IPS-NIHi7 (cell line): Measurements from ENCODE around the gene CCDC92.
A peak's percentile ranks its signal among the peaks of the same experiment; 100 is the strongest.

Experiments used
- DNase-seq: peaks from one replicate; pipeline ENCODE4 v3.0.0; 2012; ENCODE audit warnings: mixed read lengths; ENCODE audit errors: extremely low spot score

The CCDC92 gene

GRCh38 chr12:123972457-123973401 is at the start of gene CCDC92, which contains the start of gene ZNF664:
Gene CCDC92 (minus strand): TSS chr12:123972831. CDS start chr12:123944305, 28,526 bp downstream.
Gene ZNF664 (plus strand): TSS chr12:123973215. CDS start chr12:124012145, 38,930 bp downstream.
- DNase-seq: peak; percentile 93

GRCh38 chr12:124022161-124022560 is 49.5 kb upstream of the CCDC92 start:
- DNase-seq: no peak

GRCh38 chr12:124021007-124021406 is 48.4 kb upstream of the CCDC92 start:
- DNase-seq: no peak

- DNase-seq: no peak
These were observed 47.9 kb upstream of the CCDC92 start for GRCh38 chr12:124020514-124020949.

- no peak for DNase-seq
These were observed 46.5 kb upstream of the CCDC92 start for GRCh38 chr12:124019115-124019514.

- no peak for DNase-seq
These were observed 45.9 kb upstream of the CCDC92 start for GRCh38 chr12:124018539-124018938.

- DNase-seq: no peak
These were observed 44.4 kb upstream of the CCDC92 start for GRCh38 chr12:124017064-124017463.

- DNase-seq: no peak
These were observed 43.1 kb upstream of the CCDC92 start for GRCh38 chr12:124015494-124016461.

- no peak for DNase-seq
These were observed 40.4 kb upstream of the CCDC92 start for GRCh38 chr12:124013073-124013472.

GRCh38 chr12:124011435-124012115 is 38.9 kb upstream of the CCDC92 start:
- DNase-seq: no peak

GRCh38 chr12:124010687-124011086 is 38.1 kb upstream of the CCDC92 start:
- DNase-seq: no peak

- DNase-seq: no peak
These were observed 37.1 kb upstream of the CCDC92 start for GRCh38 chr12:124009781-124010180.

GRCh38 chr12:124008595-124008994 is 36.0 kb upstream of the CCDC92 start:
- DNase-seq: no peak

GRCh38 chr12:124007826-124008570 is 35.4 kb upstream of the CCDC92 start:
- DNase-seq: no peak

- no peak for DNase-seq
These were observed 34.4 kb upstream of the CCDC92 start for GRCh38 chr12:124006846-124007713.

GRCh38 chr12:124006085-124006845 is 33.6 kb upstream of the CCDC92 start:
- no peak for DNase-seq

- DNase-seq: no peak
These were observed 31.7 kb upstream of the CCDC92 start for GRCh38 chr12:124004233-124004875.

GRCh38 chr12:124002654-124003053 is 30.0 kb upstream of the CCDC92 start:
- DNase-seq: no peak
